Measurements from ENCODE around the gene POU6F1.

POU6F1 gene

GRCh38 chr12:51160814-51161459 lies 56.9 kb downstream of the POU6F1 start:
- no peak for DNase-seq

DNA sequence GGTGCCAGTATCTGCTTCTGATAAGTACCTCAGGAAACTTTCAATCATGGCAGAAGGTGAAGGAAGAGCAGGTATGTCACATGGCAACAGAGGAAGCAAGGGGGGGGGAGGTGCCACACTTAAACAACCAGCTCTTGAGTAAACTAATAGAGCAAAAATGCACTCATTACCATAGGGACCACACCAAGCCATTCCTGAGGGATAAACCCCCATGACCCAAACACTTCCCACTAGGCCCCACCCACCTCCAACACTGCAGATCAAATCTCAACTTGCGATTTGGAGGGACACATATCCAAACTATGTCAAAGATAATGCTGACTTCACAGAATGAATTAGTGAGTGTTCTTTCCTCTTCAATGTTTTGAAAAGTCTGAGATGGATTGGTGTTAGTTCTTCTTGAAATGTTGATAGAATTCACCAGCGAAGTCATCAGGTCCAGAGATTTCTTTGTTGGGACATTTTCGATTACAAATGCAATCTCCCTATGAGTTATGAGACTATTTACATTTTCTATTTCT lies 61.6 kb downstream of the POU6F1 start:
- no peak for DNase-seq

- no peak for DNase-seq
Measured at GRCh38 chr12:51152953-51153352, 64.9 kb downstream of the POU6F1 start.

GRCh38 chr12:51150777-51151176 lies 67.1 kb downstream of the POU6F1 start:
- no peak for DNase-seq

DNA sequence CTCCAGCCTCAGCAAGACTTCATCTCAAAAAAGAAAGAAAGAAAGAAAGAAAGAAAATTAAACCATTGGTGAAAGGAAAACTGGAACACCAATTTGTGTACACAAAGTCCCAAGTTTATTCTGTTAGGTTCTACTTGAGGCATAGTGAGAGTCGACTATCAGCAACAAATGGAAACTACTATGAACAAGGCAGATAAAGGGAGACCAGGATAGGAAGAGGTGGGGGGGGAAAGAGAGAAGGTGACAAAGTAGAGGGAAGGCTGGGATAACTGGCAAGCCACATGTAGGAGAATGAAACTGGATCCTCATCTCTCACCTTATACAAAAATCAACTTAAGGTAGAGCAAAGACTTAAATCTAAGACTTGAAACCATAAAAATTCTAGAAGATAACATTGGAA lies 70.6 kb downstream of the POU6F1 start:
- DNase-seq, result no peak

- DNase-seq, result no peak
Measured at GRCh38 chr12:51139292-51139844, 78.5 kb downstream of the POU6F1 start.

All from SW 1271 (cell line).